ENCODE results near the gene COL13A1. TPM values are rescaled to one million over a fixed set of nuclear protein-coding genes. Genes with fewer than 3 reads are reported as not detected.

COL13A1 gene
- total RNA-seq, 1 experiment from 2014 or later = 0.11 TPM

DNA sequence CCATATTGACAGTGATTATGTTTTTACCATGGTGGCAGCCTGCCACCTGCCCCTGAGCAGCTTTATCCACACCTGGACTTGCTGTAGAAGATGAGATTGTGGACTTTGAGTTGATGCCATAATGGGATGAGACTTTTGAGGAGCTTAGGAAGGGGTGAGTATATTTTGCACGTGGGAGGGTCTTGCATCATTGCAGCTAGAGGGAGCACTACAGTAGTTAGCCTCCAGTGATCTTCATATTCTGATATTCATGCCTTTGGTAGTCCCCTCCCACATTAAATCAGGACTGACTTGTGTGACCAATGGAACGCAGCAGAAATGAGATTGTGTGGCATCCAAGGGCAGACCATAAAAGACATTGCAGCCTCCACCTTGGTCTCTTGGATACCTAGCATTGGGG is 18.2 kb upstream of the COL13A1 start:
- in situ Hi-C loops (cut with HindIII; ENCODE audit: low pct_unique_long_range_greater_than_20kb, low sequenced_read_pairs) = no loop called here

DNA sequence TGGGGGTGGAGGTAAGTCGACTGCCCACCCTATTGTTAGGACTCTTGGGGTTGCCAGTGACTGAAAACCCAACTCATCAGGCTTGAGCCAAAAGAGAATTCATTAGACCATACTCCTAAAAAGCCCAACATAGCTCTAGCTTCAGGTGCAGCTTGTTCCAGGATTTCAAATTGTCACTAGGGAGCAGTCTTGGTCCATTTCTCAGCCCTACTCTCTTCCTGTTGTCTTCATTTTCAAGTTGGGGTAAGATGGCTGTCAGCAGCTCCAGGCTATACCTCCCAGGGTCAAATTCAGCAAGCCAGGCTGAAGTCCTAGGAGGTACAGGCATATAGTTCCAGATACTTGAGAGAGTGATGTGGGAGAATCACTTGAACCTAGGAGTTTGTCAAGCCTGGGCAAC is 14.9 kb upstream of the COL13A1 start:
- in situ Hi-C loops (cut with HindIII; ENCODE audit: low pct_unique_long_range_greater_than_20kb, low sequenced_read_pairs) = no loop called here
- peak; percentile 48 for DNase-seq (ENCODE audit: low read depth, low spot score)

More for the DNA sequence above, 18.2 kb upstream of the COL13A1 start:
- no peak for DNase-seq (ENCODE audit: low read depth, low spot score)

DNA sequence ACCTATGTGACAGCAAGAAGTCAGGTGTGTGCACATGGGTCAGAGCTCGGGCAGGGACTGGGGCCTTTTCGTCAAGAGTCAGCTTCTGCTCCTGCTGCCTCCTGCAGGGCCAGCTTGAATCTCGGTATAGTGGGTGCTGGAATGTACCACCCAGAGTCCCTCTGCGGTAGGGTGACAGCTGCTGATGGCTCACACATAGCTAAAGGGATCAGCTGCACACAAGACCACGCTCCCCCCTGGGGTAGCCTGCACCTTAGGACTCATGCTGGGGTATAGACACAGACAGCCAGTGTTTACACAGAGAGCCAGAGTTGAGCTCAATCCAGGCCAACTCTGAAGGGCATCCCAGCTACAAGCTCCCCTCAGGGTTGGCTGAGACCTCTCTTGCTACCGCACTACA is 14.0 kb upstream of the COL13A1 start:
- DNase-seq (ENCODE audit: low read depth, low spot score) = no peak
- in situ Hi-C loops (cut with HindIII; ENCODE audit: low pct_unique_long_range_greater_than_20kb, low sequenced_read_pairs) = no loop called here

DNA sequence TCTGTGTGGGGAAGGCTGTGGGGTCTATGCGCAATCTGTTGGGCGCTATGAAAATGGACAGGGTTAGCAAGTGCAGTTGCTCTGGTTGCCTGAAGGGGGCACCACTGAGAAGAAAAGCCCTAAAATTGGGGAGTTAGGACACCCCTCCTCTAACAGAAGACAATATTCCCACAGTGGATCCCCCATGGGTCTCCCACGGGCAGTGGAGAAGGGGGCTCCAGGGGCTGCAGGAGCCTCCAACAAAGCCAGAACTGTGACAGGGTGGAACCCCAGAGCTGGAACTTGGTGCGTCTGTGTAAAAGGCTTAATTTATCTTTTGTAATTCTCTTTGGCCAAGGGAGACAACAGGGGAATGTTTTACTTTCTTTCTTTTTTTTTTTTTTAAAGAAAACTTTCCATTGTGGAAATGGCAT is 12.5 kb upstream of the COL13A1 start:
- in situ Hi-C loops (cut with HindIII; ENCODE audit: low pct_unique_long_range_greater_than_20kb, low sequenced_read_pairs) = no loop called here
- no peak for DNase-seq (ENCODE audit: low read depth, low spot score)

DNA sequence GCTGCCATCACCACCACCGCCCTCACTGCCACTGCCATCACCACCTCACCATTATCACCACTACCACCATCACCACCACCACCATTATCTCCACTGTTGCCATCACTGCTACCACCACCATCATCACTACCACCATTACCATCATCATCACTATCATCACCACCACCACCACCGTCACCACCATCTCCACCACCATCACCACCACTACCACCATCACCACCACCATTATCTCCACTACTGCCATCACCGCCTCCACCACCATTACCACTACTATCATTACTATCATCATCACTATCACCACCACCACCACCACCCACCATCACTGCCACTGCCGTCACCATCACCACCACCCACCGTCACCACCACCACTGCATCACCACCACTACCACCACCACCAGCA is 9.9 kb upstream of the COL13A1 start:
- in situ Hi-C loops (cut with HindIII; ENCODE audit: low pct_unique_long_range_greater_than_20kb, low sequenced_read_pairs) = no loop called here
- DNase-seq (ENCODE audit: low read depth, low spot score) = no peak

DNA sequence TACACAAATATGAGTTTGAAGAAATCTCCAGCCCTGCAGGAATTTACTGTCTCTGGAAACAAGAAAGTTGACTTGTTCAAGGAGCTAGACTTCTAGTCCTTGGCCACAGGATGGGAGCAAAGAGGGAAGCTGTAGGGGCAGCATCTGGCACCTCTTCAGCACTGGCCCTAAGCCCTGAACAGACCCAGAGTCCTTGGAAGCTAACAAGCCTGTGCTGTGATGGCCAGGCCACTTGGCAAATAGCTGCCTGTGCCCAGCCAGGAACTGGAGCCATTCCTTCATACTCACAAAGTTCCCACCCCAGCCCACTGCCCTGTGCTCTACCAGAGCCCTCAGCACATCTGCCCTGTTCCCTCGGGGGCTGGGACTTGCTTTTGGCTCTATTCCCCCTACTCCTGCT is 9.4 kb upstream of the COL13A1 start:
- no peak for DNase-seq (ENCODE audit: low read depth, low spot score)
- in situ Hi-C loops (cut with HindIII; ENCODE audit: low pct_unique_long_range_greater_than_20kb, low sequenced_read_pairs) = no loop called here

DNA sequence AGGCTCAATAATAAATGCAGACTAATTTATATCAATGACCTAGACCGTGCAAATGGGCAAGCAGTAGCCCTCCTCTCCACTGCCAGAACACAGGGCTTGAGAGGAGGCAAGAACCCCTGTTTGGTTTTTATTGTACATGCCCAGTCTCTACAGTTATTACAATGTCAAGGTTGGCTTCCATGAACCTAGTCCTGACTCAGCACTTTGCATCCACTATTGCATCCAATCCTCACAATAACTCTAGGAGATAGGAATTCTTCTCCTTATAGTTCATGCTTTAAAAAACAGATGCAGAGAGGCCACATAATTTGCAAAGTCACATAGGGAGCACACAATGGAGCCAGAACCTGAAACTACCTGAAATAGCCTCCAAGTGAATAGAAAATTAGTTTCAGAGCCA is 7.0 kb upstream of the COL13A1 start:
- no peak for DNase-seq (ENCODE audit: low read depth, low spot score)
- in situ Hi-C loops (cut with HindIII; ENCODE audit: low pct_unique_long_range_greater_than_20kb, low sequenced_read_pairs) = no loop called here

DNA sequence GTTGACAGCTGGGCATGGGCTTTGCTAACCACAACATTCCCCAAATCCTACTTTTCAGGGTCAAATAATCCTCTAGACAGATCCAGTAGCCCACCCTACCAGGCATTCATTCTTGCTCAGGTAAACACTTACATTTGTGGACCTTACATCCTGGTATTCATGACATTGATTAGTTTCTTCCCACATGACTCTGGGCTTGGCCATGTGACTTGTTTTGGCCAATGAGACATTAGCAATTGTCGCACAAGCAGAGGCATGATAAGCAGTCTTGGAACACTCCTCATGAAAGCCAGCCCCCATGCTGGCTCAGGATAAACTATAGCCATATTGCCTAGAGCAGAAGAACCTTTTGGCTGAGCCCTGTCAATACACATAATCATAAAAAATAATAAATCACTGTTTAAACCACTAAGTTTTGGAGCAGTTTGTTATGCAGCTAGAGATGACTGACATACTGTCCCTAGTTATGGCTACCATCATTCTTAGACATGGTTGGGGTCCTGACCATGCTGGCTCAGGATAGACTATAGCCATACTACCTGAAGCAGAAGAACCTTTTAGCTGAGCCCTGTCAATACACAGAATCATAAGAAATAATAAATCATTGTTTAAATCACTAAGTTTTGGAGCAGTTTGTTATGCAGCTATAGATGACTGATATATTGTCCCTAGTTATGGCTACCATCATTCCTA is 6.3 kb upstream of the COL13A1 start:
- in situ Hi-C loops (cut with HindIII; ENCODE audit: low pct_unique_long_range_greater_than_20kb, low sequenced_read_pairs) = no loop called here
- DNase-seq (ENCODE audit: low read depth, low spot score) = no peak

DNA sequence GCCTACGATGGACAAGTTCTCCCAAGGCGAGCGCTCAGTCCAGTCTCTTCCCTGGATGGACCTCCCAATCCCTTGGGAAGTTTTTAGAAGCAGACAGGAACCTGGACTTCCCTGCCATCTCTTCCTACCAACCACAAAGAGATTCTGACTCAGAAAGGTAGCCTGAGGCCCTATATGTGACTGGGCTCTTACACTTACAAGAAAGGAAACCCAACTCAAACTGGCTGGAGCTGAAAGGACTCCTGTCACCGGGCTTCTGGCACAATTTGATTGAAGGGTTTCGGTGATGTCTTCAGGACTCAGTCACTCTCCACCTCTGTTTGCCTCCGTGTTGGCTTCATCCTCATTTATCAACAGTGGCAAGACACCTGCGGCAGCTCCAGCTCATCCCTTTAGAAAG is 3.7 kb upstream of the COL13A1 start:
- in situ Hi-C loops (cut with HindIII; ENCODE audit: low pct_unique_long_range_greater_than_20kb, low sequenced_read_pairs) = no loop called here

DNA sequence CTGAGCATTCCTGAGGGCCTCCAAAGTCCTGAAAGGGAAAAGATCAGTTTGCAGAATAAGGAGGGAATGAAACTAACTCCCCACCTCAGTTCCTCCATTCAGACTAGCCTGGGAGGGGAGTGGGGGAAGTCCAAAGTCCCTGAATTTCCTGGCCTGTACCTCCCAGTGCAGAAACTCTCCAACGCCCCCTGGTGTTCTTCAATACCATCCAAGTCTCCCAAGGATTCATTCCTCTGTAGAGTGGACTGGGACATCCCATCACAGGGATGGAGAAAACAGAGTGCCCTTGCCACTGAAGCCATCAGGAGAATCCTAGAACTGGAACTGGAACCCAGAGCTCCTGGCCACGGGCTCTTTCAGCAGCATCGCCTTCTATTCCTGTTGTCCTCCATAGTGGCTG is 1.6 kb upstream of the COL13A1 start:
- DNase-seq (ENCODE audit: low read depth, low spot score) = peak; percentile 72
- in situ Hi-C loops (cut with HindIII; ENCODE audit: low pct_unique_long_range_greater_than_20kb, low sequenced_read_pairs) = no loop called here

More for the DNA sequence above, 3.7 kb upstream of the COL13A1 start:
- DNase-seq (ENCODE audit: low read depth, low spot score) = no peak

DNA sequence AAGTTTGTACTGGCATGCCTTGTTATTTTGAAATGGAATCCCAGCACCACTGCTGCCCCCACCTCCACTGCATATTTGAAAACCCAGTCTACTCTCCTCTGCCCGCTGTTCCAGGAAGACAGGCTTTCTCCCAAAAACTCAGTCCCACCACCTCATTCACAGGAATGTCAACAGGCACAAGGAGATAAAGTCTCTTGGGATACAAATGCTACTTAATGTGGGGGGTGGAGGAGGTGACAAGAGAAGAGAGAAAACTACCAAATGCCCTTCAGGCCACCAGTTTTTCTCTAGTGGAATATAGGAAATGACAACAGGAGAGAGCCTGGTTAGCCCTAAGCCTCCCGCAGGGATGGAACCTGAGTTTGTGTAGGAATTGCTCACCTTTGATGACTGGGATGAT is 1.0 kb upstream of the COL13A1 start:
- in situ Hi-C loops (cut with HindIII; ENCODE audit: low pct_unique_long_range_greater_than_20kb, low sequenced_read_pairs) = no loop called here
- no peak for DNase-seq (ENCODE audit: low read depth, low spot score)

DNA sequence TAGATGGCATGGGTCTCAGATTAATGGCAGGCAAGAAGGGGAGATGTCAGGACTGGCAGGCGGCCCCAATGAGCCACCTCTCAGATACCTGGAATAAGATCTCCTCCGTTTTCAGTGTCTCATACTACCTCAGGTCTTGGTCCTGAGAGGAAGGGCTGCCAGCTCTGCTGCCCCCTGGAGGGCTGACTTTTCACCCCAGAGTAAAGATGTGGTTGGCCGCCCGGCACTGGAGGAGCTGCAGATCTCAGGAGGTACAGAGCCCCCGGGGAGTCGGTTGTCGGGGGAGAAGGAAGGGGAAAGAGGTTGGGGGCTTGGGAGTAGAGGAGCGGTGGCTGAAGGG is 642 bp upstream of the COL13A1 start:
- in situ Hi-C loops (cut with HindIII; ENCODE audit: low pct_unique_long_range_greater_than_20kb, low sequenced_read_pairs) = no loop called here
- peak; percentile 58 for DNase-seq (ENCODE audit: low read depth, low spot score)

DNA sequence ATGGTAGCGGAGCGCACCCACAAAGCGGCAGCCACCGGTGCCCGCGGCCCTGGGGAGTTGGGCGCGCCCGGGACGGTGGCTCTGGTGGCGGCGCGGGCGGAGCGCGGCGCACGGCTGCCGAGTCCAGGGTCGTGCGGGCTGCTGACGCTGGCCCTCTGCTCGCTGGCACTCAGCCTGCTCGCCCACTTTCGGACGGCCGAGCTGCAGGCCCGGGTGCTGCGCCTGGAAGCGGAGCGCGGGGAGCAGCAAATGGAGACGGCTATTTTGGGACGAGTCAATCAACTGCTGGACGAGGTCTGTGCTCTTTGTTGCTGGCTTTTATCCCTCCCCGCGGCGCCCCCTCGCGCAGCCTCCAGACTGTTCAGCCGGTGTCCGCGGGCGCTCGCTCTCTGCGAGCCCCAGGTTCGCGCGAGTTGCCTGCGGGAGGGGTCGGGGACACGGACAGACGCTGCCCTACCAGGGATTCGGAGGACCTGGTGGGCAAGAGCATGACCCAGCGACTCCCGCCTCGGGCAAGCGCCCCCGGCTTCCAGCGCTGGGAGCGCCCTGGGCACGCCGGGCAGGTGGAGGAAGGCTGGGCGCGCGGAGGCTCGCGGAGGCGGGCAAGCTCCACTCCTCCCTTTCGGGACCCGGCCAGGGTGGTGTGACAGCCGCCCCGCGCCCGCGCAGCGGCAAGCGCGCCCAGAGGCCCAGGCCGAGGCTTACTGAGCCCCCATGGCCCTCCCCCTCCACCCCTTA is 887 bp downstream of the COL13A1 start:
- in situ Hi-C loops (cut with HindIII; ENCODE audit: low pct_unique_long_range_greater_than_20kb, low sequenced_read_pairs) = no loop called here
- DNase-seq (ENCODE audit: low read depth, low spot score) = no peak

DNA sequence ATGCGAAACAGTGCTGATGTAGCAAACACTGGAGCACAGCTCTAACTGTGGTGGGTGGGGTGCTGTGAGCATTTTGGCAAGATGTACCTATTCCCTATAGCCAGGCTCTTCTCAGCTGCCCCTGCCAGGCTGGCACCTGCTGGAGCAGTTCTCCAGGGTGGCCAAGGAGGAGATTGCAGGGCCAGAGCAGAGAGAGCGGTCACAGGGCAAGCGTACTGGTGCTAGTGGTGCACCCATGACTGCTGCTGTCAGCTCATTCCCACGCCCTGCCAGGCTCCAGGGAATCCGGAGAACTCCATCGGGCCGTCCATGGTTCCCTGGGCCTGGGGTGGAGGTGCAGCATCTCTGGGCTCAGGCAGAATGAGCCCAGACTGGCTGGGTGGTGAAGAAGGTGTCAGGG is 2.1 kb downstream of the COL13A1 start:
- in situ Hi-C loops (cut with HindIII; ENCODE audit: low pct_unique_long_range_greater_than_20kb, low sequenced_read_pairs) = no loop called here

DNA sequence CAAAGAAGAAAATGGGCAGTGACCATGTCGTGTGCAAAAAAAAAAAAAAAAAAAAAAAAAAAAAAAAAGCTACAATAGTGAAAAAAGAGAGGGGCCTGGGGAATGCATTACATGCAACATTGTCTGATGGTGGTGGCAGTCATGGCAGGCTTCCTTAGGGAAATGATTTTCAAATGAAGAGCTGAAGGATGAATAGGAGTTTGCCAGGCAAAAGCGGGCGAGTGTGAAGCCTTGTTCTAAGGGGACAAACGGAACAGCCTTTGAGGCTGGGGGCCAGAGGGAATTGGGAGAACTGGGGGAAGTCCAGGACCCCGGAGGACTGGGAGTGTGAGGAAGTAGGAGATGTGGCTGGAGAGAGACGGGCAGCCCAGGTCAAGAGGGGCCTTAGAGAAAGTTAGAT is 3.1 kb downstream of the COL13A1 start:
- in situ Hi-C loops (cut with HindIII; ENCODE audit: low pct_unique_long_range_greater_than_20kb, low sequenced_read_pairs) = no loop called here
- no peak for DNase-seq (ENCODE audit: low read depth, low spot score)

More for the DNA sequence above, 2.1 kb downstream of the COL13A1 start:
- no peak for DNase-seq (ENCODE audit: low read depth, low spot score)

DNA sequence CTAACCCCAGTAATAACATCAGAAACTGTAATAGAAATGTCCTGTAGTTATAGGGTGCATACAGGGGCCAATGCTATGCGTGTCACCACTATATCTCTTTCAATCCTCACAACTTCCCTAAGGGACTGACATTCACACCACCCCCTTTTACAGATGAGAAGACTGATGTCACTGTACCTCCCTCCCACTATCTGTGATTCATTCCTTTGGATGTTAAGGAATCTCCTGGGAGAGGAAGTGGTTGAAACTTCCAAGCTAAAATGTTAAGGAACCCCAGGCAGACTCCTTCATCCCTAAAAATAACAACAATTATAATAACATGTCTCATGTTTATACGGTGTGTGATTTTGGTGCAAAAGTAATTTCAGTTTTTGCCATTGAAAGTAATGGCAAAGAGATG is 5.4 kb downstream of the COL13A1 start:
- in situ Hi-C loops (cut with HindIII; ENCODE audit: low pct_unique_long_range_greater_than_20kb, low sequenced_read_pairs) = no loop called here
- no peak for DNase-seq (ENCODE audit: low read depth, low spot score)

DNA sequence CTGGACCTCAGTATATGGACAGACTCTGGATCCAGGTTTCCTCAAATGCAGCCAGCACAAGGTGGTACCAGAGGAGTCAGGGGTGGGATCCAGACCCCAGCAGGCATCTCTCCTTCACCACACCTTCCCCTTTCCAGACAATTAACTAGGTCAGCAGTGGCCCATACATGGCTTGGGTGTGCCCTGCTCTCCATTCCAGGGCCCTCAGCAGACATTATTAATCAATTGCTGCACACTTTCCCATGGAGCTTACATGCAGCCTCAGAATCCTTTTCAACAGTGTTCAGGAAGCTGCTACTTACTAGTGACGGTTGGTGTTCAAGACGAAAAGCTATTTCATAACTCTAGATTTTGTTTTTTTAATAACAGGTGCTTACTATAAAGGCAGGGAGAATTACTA is 6.0 kb downstream of the COL13A1 start:
- DNase-seq (ENCODE audit: low read depth, low spot score) = no peak
- in situ Hi-C loops (cut with HindIII; ENCODE audit: low pct_unique_long_range_greater_than_20kb, low sequenced_read_pairs) = no loop called here

DNA sequence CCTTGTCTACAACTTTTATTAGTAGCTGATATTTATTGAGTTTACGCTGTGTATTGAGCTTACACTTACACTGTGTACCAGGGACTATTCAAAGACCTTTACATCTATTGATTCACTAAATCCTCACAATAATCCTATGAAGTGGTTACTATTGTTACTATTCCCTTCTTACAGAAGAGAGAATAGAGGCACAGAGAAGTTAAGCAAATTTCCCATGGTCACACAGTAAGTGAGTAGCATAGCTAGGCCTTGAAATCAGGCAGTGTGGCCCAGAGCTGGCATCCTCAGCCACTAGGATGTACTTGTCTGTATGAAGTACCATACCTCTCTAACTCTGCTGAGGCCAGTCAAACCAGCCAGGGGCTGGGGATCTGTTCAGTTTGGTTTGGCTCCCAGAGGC is 7.6 kb downstream of the COL13A1 start:
- in situ Hi-C loops (cut with HindIII; ENCODE audit: low pct_unique_long_range_greater_than_20kb, low sequenced_read_pairs) = no loop called here
- no peak for DNase-seq (ENCODE audit: low read depth, low spot score)

DNA sequence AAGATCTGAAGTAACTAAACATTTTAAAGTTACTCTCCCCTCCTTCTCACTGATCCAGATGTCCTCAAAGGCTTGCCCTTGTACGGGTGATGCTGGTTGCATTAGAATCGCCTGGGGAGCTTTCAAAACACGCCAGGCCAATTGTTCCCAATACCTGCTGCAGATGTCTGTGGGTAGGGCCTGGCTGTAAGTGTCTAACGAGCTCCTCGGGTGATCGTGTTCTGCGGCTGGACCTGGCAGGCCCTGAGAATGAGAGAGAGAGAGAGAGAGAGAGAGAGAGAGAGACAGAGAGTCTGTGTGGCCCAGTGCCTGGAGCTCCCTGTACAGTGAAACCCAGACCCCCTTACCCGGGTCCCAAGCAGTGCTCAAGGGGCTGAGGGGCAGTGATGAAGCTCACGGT is 8.4 kb downstream of the COL13A1 start:
- in situ Hi-C loops (cut with HindIII; ENCODE audit: low pct_unique_long_range_greater_than_20kb, low sequenced_read_pairs) = no loop called here
- DNase-seq (ENCODE audit: low read depth, low spot score) = no peak

All from SK-MEL-5 (cell line).